Heart left ventricle (tissue), 16 donors: ENCODE measurements around the gene KRT37. TPM values are rescaled to one million over a fixed set of nuclear protein-coding genes. Genes with fewer than 3 reads are reported as not detected.
"Not testable (repeated sequence)": the region's sequence is repeated elsewhere in the genome, so short reads cannot be mapped to it uniquely, and the experiment has no call there.

Source experiments
- ATAC-seq, 4 donors: fragments of 200-7000 bp; cut with Tn5 transposase; one replicate each; pipeline ENCODE4 v1.9.1; 2020 to 2022; ENCODE audit warnings: moderate library complexity in 4 of 4, mild to moderate bottlenecking in 3 of 4, moderate number of reproducible peaks in 1 of 4
- DNase-seq, 5 donors: peaks; one replicate each; pipeline ENCODE4 v3.0.0-alpha.2; 2020
- H3K27ac ChIP-seq, 12 donors: fragments of 200-600 bp; sonication (generic) in 4 of 12; one replicate each; pipeline versions ENCODE4 v1.5.0 to v1.8.0; 2016 to 2022; ENCODE audit warnings: mild to moderate bottlenecking in 2 of 12
- H3K27me3 ChIP-seq, 9 donors: fragments of 200-600 bp; sonication (generic) in 2 of 9; one replicate each; pipeline versions ENCODE4 v1.5.1 to v1.8.0; 2016 to 2022; ENCODE audit warnings: mild to moderate bottlenecking in 3 of 9
- H3K36me3 ChIP-seq, 9 donors: fragments of 200-600 bp; sonication (generic) in 2 of 9; one replicate each; pipeline versions ENCODE4 v1.5.0 to v1.8.0; 2018 to 2022; ENCODE audit warnings: mild to moderate bottlenecking in 2 of 9
- H3K4me1 ChIP-seq, 12 donors: fragments of 200-600 bp; sonication (generic) in 4 of 12; one replicate each; pipeline versions ENCODE4 v1.5.0 to v1.8.0; 2016 to 2022; ENCODE audit warnings: mild to moderate bottlenecking in 3 of 12
- H3K4me3 ChIP-seq, 12 donors: fragments of 200-600 bp; sonication (generic) in 4 of 12; one replicate each; pipeline versions ENCODE4 v1.5.0 to v1.8.0; 2017 to 2022; ENCODE audit warnings: mild to moderate bottlenecking in 9 of 12, moderate library complexity in 4 of 12
- H3K9me3 ChIP-seq, 12 donors: fragments of 200-600 bp; sonication (generic) in 4 of 12; one replicate each; pipeline versions ENCODE4 v1.5.0 to v1.8.0; 2016 to 2022; ENCODE audit warnings: mild to moderate bottlenecking in 1 of 12
- CTCF ChIP-seq, 12 donors: fragments of 200-600 bp; sonication (generic) in 4 of 12; IDR thresholded peaks; one replicate each; pipeline versions ENCODE4 v1.5.0 to v1.8.0; 2018 to 2022; ENCODE audit warnings: antibody characterized with exemption in 12 of 12, mild to moderate bottlenecking in 5 of 12
- POLR2A ChIP-seq, 2 donors: fragments of 450-650 bp; IDR thresholded peaks; one replicate each; pipeline ENCODE4 v1.6.1; 2017; ENCODE audit warnings: antibody characterized with exemption in 2 of 2, mild to moderate bottlenecking in 2 of 2, moderate library complexity in 2 of 2
- WGBS, 4 donors: extraction: QIAGEN DNeasy Blood & Tissue Kit in 2 of 4; methylation state at CpG; one replicate each; pipeline versions ENCODE4 v1.1.5 to v1.1.7; 2013 to 2018; 5-methylcytosine and 5-hydroxymethylcytosine counted together
- intact Hi-C, 10 donors: fragments of 100-400 bp; cut with DNase I; formaldehyde crosslinking; loops; one replicate each; pipeline versions ENCODE4 v1.11.1 to v1.14.2; 2022
- polyA plus RNA-seq, 2 donors: library from polyadenylated mRNA; stranded (reverse); fragments of 200-250 nt; gene quantifications; one replicate each; pipeline ENCODE4 v1.2.3, GENCODE V29; 2013
- total RNA-seq, 9 donors: library from RNA; depleted of rRNA in 2 of 9; stranded (reverse); fragments of >200 nt in 2 of 9; fragmentation: NEBNext Ultra II Directional in 3 of 9; extraction: Animal tissue kit (Norgen Biotek cat#: 25700) in 3 of 9; gene quantifications; one replicate each; pipeline versions ENCODE4 v1.1.0 to v1.2.4, GENCODE V29; 2016 to 2023
- donor health status: ischemic (EF 13 %, LVEDD 7.1; RV severe dilation, severe dysfunction).
- donor health status: healthy with polysubstance abuse.
- donor health status: DM: no; HTN: yes; CAD: no.
- donor health status: DM: no; HTN: no; CAD: no.
- donor health status: ischemic (EF 25% LVEDD 6.9; RV normal size, moderate dysfunction).
- donor health status: ischemic (EF 25% LVEDD 5.7; RV mildly dilated, moderate dysfunction).
- donor health status: healthy.
- donor health status: DM: yes; HTN: yes; CAD: no.
- donor health status: ischemic (EF 35%, LVEDD 5.7; RV mildly dilated, moderate dysfunction).
- donor health status: nonischemic (EF 11% LVEDD 7.7; RV severe dilation, severe dysfunction).
- donor health status: DM: yes; HTN: yes; CAD: no.
- donor health status: PGD.
- donor health status: ischemic (EF 29% LVEDD 5.4; RV normal size, mild dysfunction).
- donor health status: nonischemic (EF 23%, LVEDD 6.1; RV moderate dilation, normal function).

KRT37 gene
- total and polyA plus RNA-seq, 11 donors = not detected

GRCh38 chr17:41434005-41434404, 9.6 kb upstream of the KRT37 start:
- WGBS, 4 donors = 20 to 27% (median 22%) methylated on average over 4 of the region's 4 CpGs
- no peaks in the 10 kb centered on the region for H3K9me3 ChIP-seq
- peaks cover 0 to 21% (median 0%) of the 10 kb centered on the region in 9 donors for H3K27me3 ChIP-seq
- H3K4me1 ChIP-seq = peaks cover 0 to 10% (median 0%) of the 10 kb centered on the region in 12 donors
- intact Hi-C loops = no loop called here
- DNase-seq = no peak
- H3K4me3 ChIP-seq = no peak overlapping the region
- H3K27ac ChIP-seq = peak overlapping the region in 1 of 12 donors; percentile 31
- ATAC-seq = no peak
- no peak for TF ChIP-seq CTCF (IDR thresholded peaks at IDR 0.05)
- no peak for TF ChIP-seq POLR2A (IDR thresholded peaks at IDR 0.05)
- no peaks in the 10 kb centered on the region for H3K36me3 ChIP-seq

GRCh38 chr17:41433586-41433985, 9.2 kb upstream of the KRT37 start:
- DNase-seq (no peak), ATAC-seq (no peak)
- intact Hi-C loops = no loop called here
- Histone ChIP-seq H3K36me3 (no peaks in the 10 kb centered on the region), H3K4me1 (peaks cover 0 to 10% (median 0%) of the 10 kb centered on the region in 12 donors), H3K4me3 (no peak overlapping the region), H3K27ac (no peak overlapping the region), H3K27me3 (peaks cover 0 to 21% (median 0%) of the 10 kb centered on the region in 9 donors), H3K9me3 (no peaks in the 10 kb centered on the region)
- TF ChIP-seq POLR2A (IDR thresholded peaks at IDR 0.05) = no peak
- no peak for TF ChIP-seq CTCF (IDR thresholded peaks at IDR 0.05)
- 39 to 44% (median 43%) methylated on average over 4 of the region's 4 CpGs for WGBS, 4 donors

GRCh38 chr17:41430376-41430775, 6.0 kb upstream of the KRT37 start:
- H3K36me3 ChIP-seq, intact Hi-C loops, H3K4me3 ChIP-seq, H3K4me1 ChIP-seq, DNase-seq, ATAC-seq, H3K9me3 ChIP-seq, H3K27ac ChIP-seq: not testable (repeated sequence)
- 75 to 81% (median 77%) methylated on average over 9 of the region's 9 CpGs for WGBS, 4 donors
- H3K27me3 ChIP-seq = peaks cover 0 to 21% (median 0%) of the 10 kb centered on the region in 9 donors

GRCh38 chr17:41429667-41430066, 5.3 kb upstream of the KRT37 start:
- Histone ChIP-seq H3K9me3 (no peaks in the 10 kb centered on the region), H3K4me1 (peaks cover 0 to 9% (median 0%) of the 10 kb centered on the region in 12 donors), H3K27ac (no peak overlapping the region), H3K27me3 (peaks cover 0 to 21% (median 0%) of the 10 kb centered on the region in 9 donors), H3K36me3 (no peaks in the 10 kb centered on the region), H3K4me3 (no peak overlapping the region)
- TF ChIP-seq POLR2A (IDR thresholded peaks at IDR 0.05) = no peak
- TF ChIP-seq CTCF (IDR thresholded peaks at IDR 0.05) = no peak
- intact Hi-C loops = no loop called here
- no peak for DNase-seq
- WGBS, 4 donors = 58 to 73% (median 63%) methylated on average over 7 of the region's 7 CpGs
- no peak for ATAC-seq
